ENCODE results near the gene SLC7A9.
"Not testable (repeated sequence)": the region's sequence is repeated elsewhere in the genome, so short reads cannot be mapped to it uniquely, and the experiment has no call there.

Gene SLC7A9

GRCh38 chr19:32869369-32869965, at the start of gene SLC7A9:
Gene SLC7A9, minus strand, starts transcription at chr19:32869767. Its CDS starts 1,233 bp downstream, at chr19:32868534.
- DNase-seq = no peak

- DNase-seq = no peak
These were observed 49.8 kb upstream of the SLC7A9 start for GRCh38 chr19:32919365-32919764.

GRCh38 chr19:32917616-32917996, 48.0 kb upstream of the SLC7A9 start:
- DNase-seq = no peak

- no peak for DNase-seq
These were observed 47.5 kb upstream of the SLC7A9 start for GRCh38 chr19:32916969-32917615.

- no peak for DNase-seq
These were observed 45.5 kb upstream of the SLC7A9 start for GRCh38 chr19:32914879-32915660.

- no peak for DNase-seq
These were observed 41.9 kb upstream of the SLC7A9 start for GRCh38 chr19:32911467-32911866.

GRCh38 chr19:32910874-32911273, 41.3 kb upstream of the SLC7A9 start:
- no peak for DNase-seq

GRCh38 chr19:32910094-32910493, 40.5 kb upstream of the SLC7A9 start:
- DNase-seq = no peak

GRCh38 chr19:32909257-32909656, 39.7 kb upstream of the SLC7A9 start:
- DNase-seq = no peak

GRCh38 chr19:32908641-32909190, 39.1 kb upstream of the SLC7A9 start:
- no peak for DNase-seq

GRCh38 chr19:32902448-32902847, 32.9 kb upstream of the SLC7A9 start:
- no peak for DNase-seq

- DNase-seq = no peak
These were observed 32.1 kb upstream of the SLC7A9 start for GRCh38 chr19:32901504-32902161.

GRCh38 chr19:32896516-32897214, 27.1 kb upstream of the SLC7A9 start:
- no peak for DNase-seq

- no peak for DNase-seq
These were observed 25.8 kb upstream of the SLC7A9 start for GRCh38 chr19:32895384-32895783.

GRCh38 chr19:32891609-32892008, 22.0 kb upstream of the SLC7A9 start:
- no peak for DNase-seq

- no peak for DNase-seq
These were observed 21.3 kb upstream of the SLC7A9 start for GRCh38 chr19:32890841-32891240.

- no peak for DNase-seq
These were observed 20.8 kb upstream of the SLC7A9 start for GRCh38 chr19:32890326-32890725.

GRCh38 chr19:32889137-32889934, 19.8 kb upstream of the SLC7A9 start:
- DNase-seq = no peak

- DNase-seq = no peak
These were observed 18.1 kb upstream of the SLC7A9 start for GRCh38 chr19:32887572-32888215.

GRCh38 chr19:32886241-32886640, 16.7 kb upstream of the SLC7A9 start:
- DNase-seq = no peak

GRCh38 chr19:32885255-32885654, 15.7 kb upstream of the SLC7A9 start:
- DNase-seq = not testable (repeated sequence)
